A549 (cell line): Measurements from ENCODE around the gene C19orf25. TPM values are rescaled to one million over a fixed set of nuclear protein-coding genes. Genes with fewer than 3 reads are reported as not detected.

Source experiments
- ATAC-seq, 2 experiments: fragments of 200-7000 bp in 1 of 2; fragments of >200 bp in 1 of 2; cut with Nextera tagmentation in 1 of 2; cut with Tn5 transposase in 1 of 2; 3 replicates each; pipeline versions ENCODE4 v1.8.0 to v1.9.1; 2018 to 2020; ENCODE audit warnings: mild to moderate bottlenecking in 1 of 2, moderate library complexity in 1 of 2
- CTCF ChIA-PET: fragments of 300-600 bp; sonication (Branson Sonifier 250); formaldehyde crosslinking; extraction: SDS; loops from one replicate; lab custom pipeline; 2021; ENCODE audit warnings: antibody characterized with exemption, inconsistent platforms; lab: Yijun Ruan, JAX
- POLR2A ChIA-PET: fragments of 350-600 bp; formaldehyde crosslinking; extraction: SDS; loops from one replicate; lab custom pipeline; 2021; ENCODE audit warnings: antibody characterized with exemption, inconsistent platforms; lab: Yijun Ruan, JAX
- DNase-seq, 2 experiments: peaks; one replicate each; pipeline versions ENCODE4 v3.0.0 to v3.0.0-alpha.2; 2011 to 2016; ENCODE audit warnings: low read depth in 1 of 2, low spot score in 1 of 2
- FAIRE-seq: peaks from 2 replicates; lab custom pipeline; 2011; peaks lifted over from hg19 to GRCh38; lab: Jason Lieb, UNC
- H3K27ac ChIP-seq, 2 experiments: fragments of >200 bp; sonication (Bioruptor Twin); formaldehyde crosslinking; 3 replicates each; pipeline ENCODE4 v1.5.1; 2016 to 2017
- H3K4me1 ChIP-seq: fragments of >200 bp; sonication (Bioruptor Twin); formaldehyde crosslinking; 3 replicates; pipeline ENCODE4 v1.6.1; 2016
- H3K4me2 ChIP-seq: fragments of >200 bp; sonication (Bioruptor Twin); formaldehyde crosslinking; 3 replicates; pipeline ENCODE4 v1.6.1; 2016
- H3K4me3 ChIP-seq: fragments of >200 bp; sonication (Bioruptor Twin); formaldehyde crosslinking; 3 replicates; pipeline ENCODE4 v1.5.1; 2016
- H3K9me3 ChIP-seq: fragments of >200 bp; sonication (Bioruptor Twin); formaldehyde crosslinking; 3 replicates; pipeline ENCODE4 v1.6.1; 2016
- CBX8 ChIP-seq: fragments of 200-600 bp; sonication (generic); IDR thresholded peaks from 2 replicates; pipeline ENCODE4 v1.6.1; 2016
- CEBPB ChIP-seq, 2 experiments: fragments of >200 bp in 1 of 2; sonication (Bioruptor Twin) in 1 of 2; formaldehyde crosslinking in 1 of 2; IDR thresholded peaks; 2 replicates each; pipeline ENCODE4 v1.6.1; 2012 to 2016
- E2F6 ChIP-seq: IDR thresholded peaks from 2 replicates; pipeline ENCODE4 v1.6.1; 2012; ENCODE audit warnings: low read depth, borderline replicate concordance
- EHF ChIP-seq: fragments of 250-450 bp; sonication (Bioruptor Pico); IDR thresholded peaks from 2 replicates; pipeline ENCODE4 v1.5.0; 2020; ENCODE audit warnings: mild to moderate bottlenecking
- EP300 ChIP-seq, 2 experiments: fragments of >200 bp; sonication (Bioruptor Twin); formaldehyde crosslinking; IDR thresholded peaks; 2 replicates in 1 of 2; 3 replicates in 1 of 2; pipeline ENCODE4 v1.6.1; 2016 to 2017
- GATA3 ChIP-seq: IDR thresholded peaks from 2 replicates; pipeline ENCODE4 v1.6.1; 2012; ENCODE audit warnings: borderline replicate concordance
- HDAC2 ChIP-seq: fragments of 200-600 bp; sonication (generic); IDR thresholded peaks from 2 replicates; pipeline ENCODE4 v1.6.1; 2016
- HES2 ChIP-seq: fragments of >200 bp; sonication (Bioruptor Twin); formaldehyde crosslinking; IDR thresholded peaks from 2 replicates; pipeline ENCODE4 v1.6.1; 2016
- HOXA7 ChIP-seq: fragments of 250-450 bp; sonication (Bioruptor Pico); IDR thresholded peaks from 2 replicates; pipeline ENCODE4 v1.5.0; 2020; ENCODE audit warnings: mild to moderate bottlenecking, moderate library complexity
- JUN ChIP-seq, 2 experiments: fragments of >200 bp; sonication (Bioruptor Twin); formaldehyde crosslinking; IDR thresholded peaks; 2 replicates in 1 of 2; 3 replicates in 1 of 2; pipeline ENCODE4 v1.6.1; 2016 to 2017
- JUNB ChIP-seq: fragments of >200 bp; sonication (Bioruptor Twin); formaldehyde crosslinking; IDR thresholded peaks from 2 replicates; pipeline ENCODE4 v1.6.1; 2016
- KDM1A ChIP-seq: fragments of 200-600 bp; sonication (generic); IDR thresholded peaks from 2 replicates; pipeline ENCODE4 v1.6.1; 2016; ENCODE audit warnings: low read depth, mild to moderate bottlenecking
- KDM5A ChIP-seq: fragments of 200-600 bp; sonication (generic); IDR thresholded peaks from 2 replicates; pipeline ENCODE4 v1.6.1; 2016; ENCODE audit warnings: antibody characterized with exemption, mild to moderate bottlenecking
- MAX ChIP-seq: IDR thresholded peaks from 2 replicates; pipeline ENCODE4 v1.6.1; 2012
- MYC ChIP-seq: IDR thresholded peaks from 2 replicates; pipeline ENCODE4 v1.6.1; 2012; ENCODE audit warnings: mild to moderate bottlenecking, inconsistent platforms, low read length, improper control_type of control experiment, borderline replicate concordance
- NPAS2 ChIP-seq: fragments of 250-450 bp; sonication (Bioruptor Pico); IDR thresholded peaks from 2 replicates; pipeline ENCODE4 v1.8.0; 2022; ENCODE audit warnings: mild to moderate bottlenecking, moderate library complexity, borderline replicate concordance
- POLR2A ChIP-seq: IDR thresholded peaks from 2 replicates; pipeline ENCODE4 v1.6.1; 2012; ENCODE audit warnings: mild to moderate bottlenecking, low read length
- RCOR1 ChIP-seq: fragments of 150-350 bp; IDR thresholded peaks from 2 replicates; pipeline ENCODE4 v1.6.1; 2014; ENCODE audit warnings: antibody characterized with exemption, low read length, low read depth
- RFX5 ChIP-seq: fragments of 450-650 bp; IDR thresholded peaks from 2 replicates; pipeline ENCODE4 v1.7.1; 2014; ENCODE audit warnings: antibody characterized with exemption, mild to moderate bottlenecking, moderate library complexity
- RNF2 ChIP-seq: fragments of 200-600 bp; sonication (generic); IDR thresholded peaks from 2 replicates; pipeline ENCODE4 v1.6.1; 2016; ENCODE audit warnings: low read depth, mild to moderate bottlenecking, antibody characterized with exemption, moderate library complexity, borderline replicate concordance
- SMC3 ChIP-seq: fragments of >200 bp; sonication (Bioruptor Twin); formaldehyde crosslinking; IDR thresholded peaks from 3 replicates; pipeline ENCODE4 v1.6.1; 2018; ENCODE audit warnings: inconsistent platforms
- SREBF2 ChIP-seq: fragments of 450-650 bp; IDR thresholded peaks from 2 replicates; pipeline ENCODE4 v1.6.1; 2014; ENCODE audit warnings: mild to moderate bottlenecking, moderate library complexity
- TFCP2L1 ChIP-seq: fragments of 250-450 bp; sonication (Bioruptor Pico); IDR thresholded peaks from 2 replicates; pipeline ENCODE4 v1.5.0; 2021; ENCODE audit warnings: mild to moderate bottlenecking
- TP53 ChIP-seq: fragments of 250-450 bp; sonication (Bioruptor Pico); IDR thresholded peaks from 2 replicates; pipeline ENCODE4 v1.5.0; 2021; ENCODE audit warnings: mild to moderate bottlenecking, moderate library complexity
- ZSCAN20 ChIP-seq: fragments of 250-450 bp; sonication (Bioruptor Pico); IDR thresholded peaks from 2 replicates; pipeline ENCODE4 v1.8.0; 2022; ENCODE audit warnings: mild to moderate bottlenecking, moderate library complexity
- WGBS: methylation state at CpG from one replicate; pipeline ENCODE4 v1.1.6; 2017; ENCODE audit errors: missing lambda C conversion rate; 5-methylcytosine and 5-hydroxymethylcytosine counted together
- polyA plus RNA-seq, 4 experiments: library from polyadenylated mRNA; depleted of rRNA in 3 of 4; stranded (reverse); fragments of >200 nt; fragmentation: RNase III in 1 of 4; extraction: RNeasy Plus Mini Kit Qiagen cat#74134 plus additional on column Dnase treatment in 1 of 4; gene quantifications; 2 replicates in 3 of 4; 3 replicates in 1 of 4; pipeline ENCODE4 v1.2.3, GENCODE V29; 2011 to 2017

Gene C19orf25
- polyA plus RNA-seq, 2 of the 4 experiments (the other 2 are of a cell fraction): 8.2 to 20.7 TPM

DNA sequence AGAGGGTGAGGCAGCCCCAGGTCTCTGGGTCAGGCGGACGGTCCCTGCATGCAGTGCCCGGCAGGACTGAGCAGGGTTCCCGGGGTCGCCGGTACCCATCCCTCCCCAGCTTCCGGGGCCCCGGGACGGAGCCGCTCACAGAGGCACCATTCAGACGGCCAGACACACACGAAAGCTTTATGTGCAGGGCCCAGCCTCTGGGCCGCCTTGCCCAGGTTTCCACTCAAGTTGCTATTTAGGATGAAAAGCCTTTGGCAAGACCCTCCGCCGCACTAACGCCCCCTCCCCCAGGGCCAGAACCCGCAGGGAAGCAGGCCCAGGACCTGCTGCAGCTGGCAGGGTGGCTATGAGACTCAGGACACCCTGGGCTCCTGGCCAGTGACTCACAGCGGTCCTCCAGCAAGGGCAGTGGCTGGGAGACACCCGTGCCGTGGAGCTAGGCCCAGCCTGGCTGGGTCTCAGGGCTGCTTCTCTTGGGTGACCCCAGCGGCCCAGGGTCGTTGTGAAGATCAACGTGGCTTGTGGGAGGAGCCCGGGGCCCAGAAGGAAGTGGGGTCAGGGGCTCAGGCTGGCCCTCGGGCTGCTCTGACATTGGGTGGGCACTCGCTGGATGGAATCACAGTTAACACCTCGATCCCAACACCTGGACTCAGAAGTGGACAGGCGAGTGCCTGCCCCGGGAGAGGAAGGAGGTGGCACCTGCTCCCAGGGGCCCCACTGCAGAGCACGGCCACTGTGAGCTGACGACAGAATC is 4.8 kb downstream of the C19orf25 start:
- FAIRE-seq (no peak), DNase-seq (no peak), ATAC-seq (no peak)
- peaks cover 14% of the 10 kb centered on the region for H3K4me1 ChIP-seq
- CTCF ChIA-PET: interaction anchor here (0.8 to 2.1 kb wide), 5 partner anchors 9 to 72 kb away, joined by 3 to 8 read pairs (median 3); partner anchors contain the start of gene REEP6
- H3K4me3 ChIP-seq: no peak overlapping the region
- no peak overlapping the region for H3K4me2 ChIP-seq
- no peak overlapping the region for H3K27ac ChIP-seq
- 98% methylated on average over 12 of the region's 31 CpGs for WGBS
- TF ChIP-seq HES2: no peak
- TF ChIP-seq RFX5: no peak
- TF ChIP-seq KDM1A: no peak
- no peak for TF ChIP-seq E2F6
- no peak for TF ChIP-seq EP300 (IDR thresholded peaks at IDR 0.05)
- TF ChIP-seq NPAS2 (CRISPR knock-in tag): no peak
- no peak for TF ChIP-seq KDM5A
- no peak for TF ChIP-seq CEBPB (IDR thresholded peaks at IDR 0.05)
- no peak for TF ChIP-seq ZSCAN20
- no peak for TF ChIP-seq HDAC2
- TF ChIP-seq SMC3: no peak
- TF ChIP-seq HOXA7: no peak
- no peak for TF ChIP-seq EHF (CRISPR knock-in tag)
- POLR2A ChIA-PET: no interaction called here
- H3K9me3 ChIP-seq: no peaks in the 10 kb centered on the region

DNA sequence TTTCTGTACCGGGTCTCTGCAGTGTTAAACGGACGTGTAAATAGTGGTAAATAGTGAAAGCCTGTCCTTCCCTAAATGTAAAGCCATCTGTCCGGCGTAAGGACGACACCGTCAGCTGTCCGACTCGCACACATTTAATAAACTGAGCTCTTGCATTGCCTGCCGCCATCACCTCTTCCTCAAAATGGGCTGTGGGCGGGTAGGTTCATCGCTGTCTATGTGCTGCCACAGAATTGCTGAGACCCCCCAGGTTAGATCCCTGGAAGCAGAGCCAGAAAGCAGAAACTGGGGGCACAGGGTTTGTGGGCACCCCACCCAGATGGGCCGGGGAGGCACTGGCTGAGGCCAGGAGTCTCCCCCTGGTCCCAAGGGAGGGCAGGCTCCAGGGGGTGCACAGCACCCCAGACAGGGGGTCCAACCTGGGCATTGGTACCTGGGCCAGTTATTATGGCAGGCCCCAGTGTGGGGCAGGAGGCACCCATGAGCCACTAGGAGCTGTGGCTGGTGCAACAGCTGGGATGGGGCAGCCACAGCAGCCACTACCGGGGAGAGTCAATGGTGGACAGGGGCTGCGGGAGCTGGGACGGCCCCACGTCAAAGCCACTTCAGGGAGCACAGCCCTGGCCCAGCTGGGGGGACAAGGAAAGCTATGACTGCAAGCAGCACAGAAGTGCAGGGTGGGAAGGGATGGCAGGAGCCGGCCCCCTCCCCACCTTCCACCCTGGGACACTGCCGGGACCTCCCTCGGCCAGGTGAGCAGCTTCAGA is 5.7 kb downstream of the C19orf25 start:
- no peak overlapping the region for H3K4me2 ChIP-seq
- no peak for FAIRE-seq
- no peak overlapping the region for H3K27ac ChIP-seq
- ChIA-PET CTCF (interaction anchor here (0.8 to 2.1 kb wide), 5 partner anchors 17 to 73 kb away, joined by 3 to 8 read pairs (median 3); partner anchors contain the start of gene REEP6), POLR2A (no interaction called here)
- DNase-seq: no peak
- 0 out of 5 replicates have a peak, but pooled peaks of 1 of the 2 experiments have one; percentile 16 for TF ChIP-seq JUN (IDR thresholded peaks at IDR 0.05)
- TF ChIP-seq RCOR1: no peak
- no peak overlapping the region for H3K4me3 ChIP-seq
- 88% methylated on average over 14 of the region's 20 CpGs for WGBS
- no peaks in the 10 kb centered on the region for H3K9me3 ChIP-seq
- ATAC-seq: no peak
- peaks cover 14% of the 10 kb centered on the region for H3K4me1 ChIP-seq

DNA sequence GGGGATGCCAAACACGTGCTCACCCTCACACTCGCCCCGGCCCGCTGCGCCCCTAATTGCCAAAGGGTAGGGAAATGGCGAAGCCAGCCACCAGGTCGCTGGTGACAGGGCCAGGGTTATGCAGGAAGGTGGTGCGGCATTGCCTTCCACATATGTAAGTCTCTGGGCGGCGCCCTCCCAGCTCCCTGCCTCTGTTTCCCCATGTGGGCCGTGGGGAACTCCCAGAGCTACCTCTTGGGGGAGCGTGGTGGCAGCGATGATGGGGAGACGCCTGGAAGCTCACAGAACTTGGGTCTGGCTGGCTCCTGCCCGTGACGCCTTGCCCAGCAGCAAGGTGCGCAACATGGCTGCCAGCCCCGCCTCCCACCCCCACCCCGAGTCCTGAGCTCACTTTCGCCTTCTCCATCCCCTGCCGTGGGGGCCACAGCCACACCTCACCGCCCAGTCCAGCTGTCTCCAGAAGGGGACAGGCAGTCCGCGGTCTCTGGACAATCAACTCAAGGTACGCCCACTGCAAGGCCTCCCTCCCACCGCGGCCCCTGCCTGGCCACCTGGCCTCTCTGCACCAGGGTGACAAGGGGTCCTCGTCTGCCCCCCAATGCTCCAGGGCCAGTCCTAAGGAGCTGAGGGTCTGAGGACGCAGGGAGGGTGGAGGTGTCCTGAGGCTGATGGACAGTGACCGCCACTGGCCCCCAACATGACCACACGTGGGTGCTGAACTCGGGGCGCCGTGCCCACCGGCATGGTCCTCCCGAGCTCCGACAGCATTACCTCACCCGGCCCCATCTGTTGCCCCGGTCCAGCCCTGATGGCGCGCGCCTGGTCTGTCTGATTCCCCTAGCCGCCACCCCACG is 6.6 kb downstream of the C19orf25 start:
- ATAC-seq: no peak
- 90% methylated on average over 20 of the region's 44 CpGs for WGBS
- Histone ChIP-seq H3K4me2 (no peak overlapping the region), H3K9me3 (no peaks in the 10 kb centered on the region), H3K4me1 (peaks cover 7% of the 10 kb centered on the region), H3K4me3 (no peak overlapping the region)
- CTCF ChIA-PET: interaction anchor here (1.0 to 2.1 kb wide), 4 partner anchors 18 to 28 kb away, joined by 3 to 8 read pairs (median 4); partner anchors contain the start of gene REEP6
- DNase-seq: no peak
- no peak for TF ChIP-seq TP53 (CRISPR knock-in tag)
- TF ChIP-seq MAX: no peak
- no peak for TF ChIP-seq MYC
- no peak for TF ChIP-seq RNF2
- TF ChIP-seq CBX8: no peak
- no peak for TF ChIP-seq GATA3
- TF ChIP-seq POLR2A: no peak
- TF ChIP-seq JUNB: no peak
- TF ChIP-seq KDM5A: no peak
- TF ChIP-seq SREBF2: no peak
- TF ChIP-seq TFCP2L1 (CRISPR knock-in tag): no peak
- no peak for TF ChIP-seq HDAC2
- TF ChIP-seq, all 56 proteins: peak for 0
- H3K27ac ChIP-seq: no peak overlapping the region
- no peak for FAIRE-seq
- POLR2A ChIA-PET: no interaction called here
